GM19467 (cell line): ENCODE results near the gene VPS33B.

ENCODE experiments used
- ATAC-seq: cut with Tn5 transposase; IDR thresholded peaks from one replicate; pipeline ENCODE4 v1.9.1; 2021; ENCODE audit warnings: mild to moderate bottlenecking, moderate library complexity; ENCODE audit not compliant: unreplicated experiment

Gene VPS33B

GRCh38 chr15:90952901-90953677, 69.3 kb downstream of the VPS33B start:
- no peak for ATAC-seq

- ATAC-seq, result no peak
These were observed 71.7 kb downstream of the VPS33B start for GRCh38 chr15:90950676-90951075.

GRCh38 chr15:90949979-90950675, 72.3 kb downstream of the VPS33B start:
- ATAC-seq, result no peak
